Measurements from ENCODE around the gene KCNMA1.
"Not testable (repeated sequence)": the region's sequence is repeated elsewhere in the genome, so short reads cannot be mapped to it uniquely, and the experiment has no call there.

- TF ChIP-seq, protein P1, sequence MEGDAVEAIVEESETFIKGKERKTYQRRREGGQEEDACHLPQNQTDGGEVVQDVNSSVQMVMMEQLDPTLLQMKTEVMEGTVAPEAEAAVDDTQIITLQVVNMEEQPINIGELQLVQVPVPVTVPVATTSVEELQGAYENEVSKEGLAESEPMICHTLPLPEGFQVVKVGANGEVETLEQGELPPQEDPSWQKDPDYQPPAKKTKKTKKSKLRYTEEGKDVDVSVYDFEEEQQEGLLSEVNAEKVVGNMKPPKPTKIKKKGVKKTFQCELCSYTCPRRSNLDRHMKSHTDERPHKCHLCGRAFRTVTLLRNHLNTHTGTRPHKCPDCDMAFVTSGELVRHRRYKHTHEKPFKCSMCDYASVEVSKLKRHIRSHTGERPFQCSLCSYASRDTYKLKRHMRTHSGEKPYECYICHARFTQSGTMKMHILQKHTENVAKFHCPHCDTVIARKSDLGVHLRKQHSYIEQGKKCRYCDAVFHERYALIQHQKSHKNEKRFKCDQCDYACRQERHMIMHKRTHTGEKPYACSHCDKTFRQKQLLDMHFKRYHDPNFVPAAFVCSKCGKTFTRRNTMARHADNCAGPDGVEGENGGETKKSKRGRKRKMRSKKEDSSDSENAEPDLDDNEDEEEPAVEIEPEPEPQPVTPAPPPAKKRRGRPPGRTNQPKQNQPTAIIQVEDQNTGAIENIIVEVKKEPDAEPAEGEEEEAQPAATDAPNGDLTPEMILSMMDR (IDR thresholded peaks at IDR 0.05) = not testable (repeated sequence)
- TF ChIP-seq POLR2A (IDR thresholded peaks at IDR 0.05) = not testable (repeated sequence)
These were observed 117.8 kb downstream of the KCNMA1 start for GRCh38 chr10:77519791-77520190.
